Activated CD4-positive, alpha-beta T cell treated with anti-CD3 and anti-CD28 coated beads, Interleukin-2, amount 50 U/mL, for 1 hour (primary cell): Measurements from ENCODE around the gene LRRC10B.
A peak's percentile ranks its signal among the peaks of the same experiment; 100 is the strongest.
"Not testable (repeated sequence)": the region's sequence is repeated elsewhere in the genome, so short reads cannot be mapped to it uniquely, and the experiment has no call there.

Experiments used
- DNase-seq: peaks from one replicate; pipeline ENCODE4 v3.0.0-alpha.2; 2020

The LRRC10B gene

DNA sequence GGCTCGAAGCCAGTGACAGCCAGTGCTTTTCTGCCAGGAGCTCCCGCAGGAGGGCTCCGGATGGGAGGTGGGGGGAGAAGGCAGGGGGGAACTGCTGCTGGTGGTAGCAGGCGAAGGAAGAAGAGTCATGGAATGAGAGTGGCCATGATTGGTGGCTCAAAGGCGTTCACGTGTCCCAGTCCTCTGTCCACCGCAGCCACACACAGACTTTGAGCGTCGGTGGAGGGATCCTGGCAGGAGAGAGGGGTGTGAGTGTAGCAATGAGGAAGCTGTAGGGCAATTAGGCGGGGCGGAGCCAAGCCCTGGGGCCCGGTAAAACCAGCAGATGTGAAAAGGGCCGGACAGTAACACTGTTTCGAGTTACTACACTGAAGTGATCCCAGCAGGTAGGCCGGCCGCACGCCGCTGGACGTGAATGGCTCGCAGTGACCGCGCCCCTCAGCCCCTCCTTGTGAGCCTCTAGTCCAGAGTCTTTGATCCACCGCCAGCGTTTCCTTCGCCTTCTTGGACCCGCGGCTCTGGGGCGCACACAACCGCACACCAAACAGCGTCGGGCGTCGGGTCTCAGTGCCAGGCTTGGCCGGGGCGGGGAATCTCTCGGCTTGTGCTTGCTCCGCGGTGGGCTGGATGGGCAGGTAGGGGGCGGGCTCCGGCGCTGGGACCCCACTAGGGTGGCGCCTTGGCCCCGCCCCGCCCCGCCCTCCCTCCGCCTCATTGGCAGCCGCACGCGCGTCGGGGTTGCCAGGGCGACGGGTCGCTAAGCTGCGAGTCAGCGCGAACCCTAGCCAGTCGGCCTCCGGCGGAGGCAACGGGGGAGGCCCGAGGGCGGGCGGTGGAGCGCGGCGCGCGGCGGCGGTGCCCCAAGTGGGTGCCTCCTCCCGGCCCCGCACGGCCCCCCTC is at the start of gene LRRC10B:
Gene LRRC10B, plus strand, starts transcription at position 788 of the 900 bp plus-strand sequence. CDS start 250 bp downstream, outside the sequence.
- peak; percentile 8 for DNase-seq

DNA sequence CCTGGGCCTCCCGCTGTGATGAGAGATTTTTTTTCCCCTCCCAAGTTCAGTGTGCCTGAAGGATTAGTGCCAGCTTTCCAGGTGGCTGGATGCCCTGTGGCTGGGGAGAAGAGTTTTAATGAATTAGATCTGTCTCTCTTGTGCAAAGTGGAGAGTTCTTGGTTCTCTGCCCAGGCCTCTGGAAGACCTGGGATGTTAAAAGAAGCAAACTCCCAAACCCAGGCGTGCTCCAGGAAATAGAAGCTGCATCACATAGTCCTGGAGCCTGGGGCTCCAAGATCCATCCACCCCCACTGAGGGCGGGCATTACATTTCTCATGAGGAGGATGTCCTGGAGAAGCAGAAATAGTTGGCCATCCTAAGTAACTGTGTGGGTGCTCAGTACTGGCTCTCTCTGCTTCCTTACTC is 48.1 kb upstream of the LRRC10B start:
- no peak for DNase-seq

DNA sequence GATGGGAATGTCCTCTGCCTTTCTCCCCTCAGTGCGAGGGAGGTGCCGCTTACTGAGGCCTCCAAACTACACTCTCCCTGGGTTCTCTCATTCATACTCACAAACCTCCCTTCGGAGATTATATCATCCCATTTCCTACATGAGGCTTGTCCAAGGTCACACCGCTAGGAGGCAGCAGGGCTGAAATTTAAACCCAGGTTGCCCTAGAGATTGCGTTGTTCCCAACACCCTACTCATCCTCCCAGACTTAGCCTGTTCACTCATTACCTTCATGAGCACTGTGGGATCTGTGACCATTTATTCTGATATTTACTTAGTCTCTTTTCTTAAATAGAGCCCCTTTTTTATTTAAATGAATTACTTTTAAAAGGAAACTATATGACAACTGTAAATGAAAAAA is 47.6 kb upstream of the LRRC10B start:
- no peak for DNase-seq

DNA sequence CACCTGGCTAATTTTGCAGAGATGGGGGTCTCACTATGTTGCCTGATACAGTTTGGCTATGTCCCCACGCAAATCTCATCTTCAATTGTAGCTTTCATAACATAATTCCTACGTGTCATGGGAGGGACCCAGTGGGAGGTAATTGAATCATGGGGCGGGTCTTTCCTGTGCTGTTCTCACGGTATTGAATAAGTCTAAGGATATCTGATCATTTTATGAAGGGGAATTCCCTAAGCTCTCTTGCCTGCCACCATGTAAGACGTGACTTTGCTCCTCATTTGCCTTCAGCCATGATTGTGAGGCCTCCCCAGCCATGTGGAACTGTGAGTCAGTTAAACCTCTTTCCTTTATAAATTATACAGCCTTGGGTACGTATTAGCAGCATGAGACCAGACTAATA is 40.9 kb upstream of the LRRC10B start:
- not testable (repeated sequence) for DNase-seq

DNA sequence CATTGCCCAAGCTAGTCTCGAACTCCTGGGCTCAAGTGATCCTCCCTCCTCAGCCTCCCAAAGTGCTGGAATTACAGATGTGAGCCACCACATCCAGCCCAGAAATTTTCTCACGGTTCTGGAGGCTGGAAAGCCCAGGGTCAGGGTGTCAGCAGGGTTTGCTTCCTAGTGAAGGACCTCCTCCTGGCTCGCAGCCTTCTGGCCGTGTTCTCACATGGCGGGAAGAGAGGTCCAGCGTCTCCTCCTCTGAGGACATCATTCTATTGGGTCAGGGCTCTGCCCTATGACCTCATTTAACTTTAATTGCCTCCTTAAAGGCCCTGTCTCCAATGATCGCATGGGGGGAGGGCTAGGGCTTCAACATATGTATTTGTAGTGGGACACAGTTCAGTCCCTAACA is 40.5 kb upstream of the LRRC10B start:
- no peak for DNase-seq

DNA sequence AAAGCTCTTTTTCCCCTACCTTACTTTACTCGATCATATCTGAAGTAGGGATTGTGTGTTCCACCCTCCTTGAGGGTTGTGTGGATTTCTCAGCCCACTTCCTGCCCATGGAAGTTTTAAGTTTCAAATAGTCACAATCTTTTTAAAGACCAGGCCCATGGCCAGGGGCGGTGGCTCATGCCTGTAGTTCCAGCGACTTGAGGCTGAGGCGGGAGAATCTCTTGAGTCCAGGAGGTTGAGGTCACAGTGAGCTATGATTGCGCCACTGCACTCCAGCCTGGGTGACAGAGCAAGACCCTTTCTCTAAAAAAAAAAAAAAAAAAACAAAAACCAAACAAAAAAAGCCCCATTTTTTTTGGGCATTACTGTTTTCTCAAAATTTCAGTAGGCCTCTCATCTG is 36.3 kb upstream of the LRRC10B start:
- no peak for DNase-seq

DNA sequence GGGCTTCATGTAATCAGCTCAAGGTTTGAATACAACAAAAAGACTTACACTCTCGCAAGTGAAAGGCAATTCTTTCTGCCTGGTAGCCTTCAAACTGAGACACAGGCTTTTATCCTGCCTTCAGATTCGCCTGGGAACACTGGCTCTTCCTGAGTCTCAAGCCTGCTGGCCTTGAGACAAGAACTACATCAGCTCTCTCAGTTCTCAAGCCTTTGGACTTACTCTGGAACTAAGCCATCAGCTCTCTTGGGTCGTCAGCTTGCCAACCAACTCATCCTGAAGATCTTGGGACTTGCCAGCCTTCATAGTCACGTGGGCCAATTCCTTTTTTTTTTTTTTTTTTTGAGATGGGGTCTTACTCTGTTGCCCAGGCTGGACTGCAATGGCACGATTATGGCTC is 35.7 kb upstream of the LRRC10B start:
- DNase-seq, result no peak

DNA sequence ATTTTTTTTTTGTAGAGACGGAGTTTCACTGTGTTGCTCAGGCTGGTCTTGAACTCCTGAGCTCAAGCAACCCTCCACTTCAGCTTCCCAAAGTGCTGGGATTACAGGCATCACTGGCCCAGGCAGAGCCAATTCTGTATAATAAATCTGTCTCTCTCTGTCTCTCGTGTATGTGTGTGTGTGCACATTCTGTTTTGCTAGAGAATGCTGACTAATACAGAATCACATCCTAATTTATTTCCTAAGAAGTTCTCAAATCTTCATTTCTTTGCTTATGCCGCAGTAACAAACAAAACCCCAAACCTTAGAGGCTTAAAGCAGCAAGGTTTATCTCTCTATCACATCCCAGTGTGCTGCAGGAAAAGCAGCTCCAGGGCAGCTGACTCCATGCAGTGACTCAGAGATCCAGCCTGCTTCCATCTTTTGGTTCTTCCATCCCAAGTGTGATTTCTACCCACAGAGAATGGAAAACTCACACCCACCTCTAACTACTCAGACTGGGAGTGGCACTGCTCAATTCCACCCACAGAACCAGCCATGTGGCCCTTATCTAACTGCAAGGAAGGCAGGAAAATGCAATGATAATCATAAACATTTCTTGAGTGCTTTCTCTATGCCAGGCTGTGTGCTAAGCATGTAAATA is 35.1 kb upstream of the LRRC10B start:
- DNase-seq, result no peak

DNA sequence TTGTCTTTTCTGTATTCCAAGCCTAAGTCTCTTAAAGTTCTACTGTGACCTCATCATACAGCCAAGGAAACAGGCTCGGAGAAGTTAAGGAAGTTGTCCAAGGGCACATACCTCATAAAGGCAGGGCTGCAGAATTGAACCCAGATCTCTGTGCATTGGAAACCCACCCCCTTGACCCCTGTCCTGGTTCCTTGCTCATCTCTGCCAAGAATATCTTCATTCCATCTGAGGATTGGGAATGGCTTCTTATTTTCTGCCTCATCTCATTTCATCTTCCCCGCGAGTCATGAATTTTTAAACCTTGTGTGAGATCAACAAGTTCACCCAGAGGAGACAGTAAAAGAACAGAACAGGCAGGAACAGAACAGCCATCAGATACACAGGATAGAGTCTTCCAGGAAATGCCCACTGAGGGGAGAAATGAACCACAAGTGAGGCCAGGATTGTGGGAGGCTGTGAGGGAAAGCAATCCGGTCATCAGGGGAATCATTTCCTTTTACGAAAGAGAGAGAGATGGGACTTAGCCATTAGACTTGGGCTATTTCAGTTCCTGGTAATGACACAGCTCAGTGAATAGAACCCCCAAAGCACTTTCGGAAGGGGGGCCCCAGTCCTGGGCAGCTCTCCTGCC is 34.4 kb upstream of the LRRC10B start:
- DNase-seq, result no peak

DNA sequence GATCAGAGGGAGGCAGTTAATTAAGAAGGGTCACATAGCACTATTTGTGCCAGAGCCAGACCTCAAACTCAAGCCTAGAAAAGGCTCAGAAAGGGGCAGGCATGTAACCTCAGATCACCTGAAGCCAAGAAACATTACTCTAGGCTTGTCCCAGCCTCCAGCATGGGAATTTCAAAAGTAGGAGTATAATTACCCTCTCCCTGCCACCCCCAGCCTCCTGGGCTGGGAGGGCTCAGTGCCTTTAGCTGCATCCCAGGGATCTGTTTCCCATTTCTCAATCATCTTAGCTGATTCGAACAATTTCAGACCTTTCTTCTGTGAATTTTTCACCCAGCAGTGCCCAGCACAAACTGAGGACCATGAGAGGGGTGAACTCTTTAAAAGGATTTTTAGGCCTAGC is 33.1 kb upstream of the LRRC10B start:
- no peak for DNase-seq

DNA sequence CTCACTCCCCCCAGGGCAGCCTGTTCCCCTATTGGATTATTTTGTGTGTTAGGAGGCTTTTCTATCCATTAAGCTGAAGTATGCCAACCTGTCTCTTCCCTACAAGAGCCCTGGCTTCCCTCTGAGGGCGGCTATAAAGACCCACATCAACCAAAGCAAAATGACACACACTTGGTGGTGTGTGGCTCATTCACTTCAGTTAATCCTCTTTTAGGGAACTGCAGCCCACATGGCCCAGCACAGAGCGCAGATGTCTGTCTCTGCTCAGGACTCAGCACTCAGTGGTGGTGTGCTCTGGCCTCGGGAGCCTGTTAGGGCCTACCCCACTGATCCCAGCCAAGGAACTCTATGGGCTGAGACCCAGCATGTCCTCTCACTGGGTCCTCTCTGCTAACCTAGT is 32.2 kb upstream of the LRRC10B start:
- no peak for DNase-seq

DNA sequence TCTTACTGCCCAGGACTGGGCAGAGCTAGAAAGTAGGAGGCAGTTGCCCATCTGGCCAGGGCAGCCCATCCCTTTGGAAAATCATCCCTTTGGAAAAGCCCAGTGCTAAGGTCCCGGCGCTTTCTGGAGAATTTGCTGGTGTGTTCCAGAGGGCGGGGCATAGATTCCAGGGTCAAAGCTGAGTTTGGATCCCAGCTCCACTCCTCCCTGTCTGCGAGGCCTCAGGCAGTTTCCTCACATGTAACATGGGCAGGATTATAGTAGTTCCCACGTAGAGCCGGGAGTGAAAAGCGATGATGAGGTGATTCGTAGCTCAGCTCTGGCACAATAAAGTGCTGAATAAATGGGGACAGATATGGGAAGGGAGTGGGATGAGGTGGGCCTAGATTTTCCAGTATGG is 31.4 kb upstream of the LRRC10B start:
- DNase-seq, result no peak

DNA sequence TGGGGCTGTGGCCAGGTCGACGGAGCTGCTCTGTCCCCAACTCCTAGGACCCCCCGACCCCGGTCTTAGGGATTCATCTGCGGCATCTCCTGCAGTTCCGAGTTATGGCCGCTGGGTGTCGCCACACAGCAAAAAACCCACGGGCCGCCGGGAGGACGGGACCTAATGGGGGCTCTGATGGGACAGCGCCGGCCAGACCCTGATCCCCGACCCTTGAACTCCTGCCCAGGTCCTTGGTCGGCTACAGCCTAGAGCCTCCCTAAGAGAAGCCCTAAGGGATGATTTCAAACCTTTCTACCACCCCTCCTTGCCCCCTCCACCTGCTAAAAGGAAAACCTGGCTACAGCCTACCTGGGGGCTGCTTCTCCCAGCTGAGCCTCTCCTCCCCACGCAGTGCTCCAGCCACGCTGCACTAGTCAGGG is 30.8 kb upstream of the LRRC10B start:
- DNase-seq, result peak; percentile 55

DNA sequence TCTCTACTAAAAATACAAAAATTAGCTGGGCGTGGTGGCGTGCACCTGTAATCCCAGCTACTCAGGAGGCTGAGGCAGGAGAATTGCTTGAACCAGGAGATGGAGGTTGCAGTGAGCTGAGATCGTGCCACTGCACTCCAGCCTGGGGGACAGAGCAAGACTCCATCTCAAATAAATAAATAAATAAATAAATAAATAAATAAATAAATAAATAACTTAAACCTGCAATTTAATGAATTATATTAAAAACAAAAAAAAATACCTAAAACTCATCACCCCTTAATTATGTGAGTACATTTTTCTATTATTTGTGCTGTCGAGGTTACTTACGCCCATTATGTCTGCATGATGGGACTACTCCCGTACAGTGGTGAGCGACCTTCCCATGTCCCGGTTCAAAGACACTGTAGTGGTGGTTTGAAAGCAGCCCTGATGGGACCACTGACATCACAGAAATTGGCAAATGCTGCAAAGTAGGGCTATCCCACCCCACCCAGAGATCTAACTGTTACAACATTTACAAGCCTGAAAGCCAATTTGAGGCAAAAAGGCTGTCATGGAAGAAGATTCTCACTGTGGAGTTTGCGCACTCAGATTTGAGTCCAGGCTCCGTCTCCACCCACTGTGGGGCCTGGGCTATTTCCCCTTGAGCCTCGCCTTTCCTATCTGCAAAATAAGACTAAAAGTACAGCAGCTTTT is 29.0 kb upstream of the LRRC10B start:
- not testable (repeated sequence) for DNase-seq

DNA sequence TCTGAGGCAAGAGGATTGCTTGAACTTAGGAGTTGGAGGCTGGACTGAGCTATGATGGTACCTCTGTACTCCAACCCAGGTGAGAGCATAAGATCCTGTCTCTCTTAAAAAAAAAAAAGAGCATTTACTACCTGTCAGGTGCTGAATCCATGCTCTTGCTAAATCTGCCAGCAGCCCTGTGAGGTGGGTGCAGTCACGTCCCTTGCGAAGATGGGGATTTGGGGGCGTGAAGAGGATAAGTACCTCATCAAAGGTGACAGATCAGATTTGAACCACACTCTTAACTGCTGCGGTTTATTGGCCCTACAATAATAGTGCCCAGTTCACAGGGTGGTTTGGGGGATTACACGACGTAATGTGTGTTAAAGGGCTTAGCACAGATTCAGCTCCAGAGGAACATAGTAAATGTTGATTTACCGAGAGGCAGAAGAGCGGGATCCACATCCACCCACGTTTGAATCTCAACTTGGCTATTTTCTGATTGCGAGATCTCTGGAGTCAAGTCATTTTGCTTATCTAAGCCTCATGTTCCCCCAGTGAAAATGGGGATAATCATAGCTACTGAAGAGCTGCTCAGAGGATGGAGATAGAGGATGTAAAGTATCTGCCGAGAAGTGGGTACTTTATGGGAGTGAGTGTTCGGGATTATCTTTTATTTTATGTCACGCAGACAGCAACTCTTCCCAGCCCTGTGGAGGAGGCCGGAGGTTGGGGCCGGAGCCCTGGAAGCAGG is 28.1 kb upstream of the LRRC10B start:
- no peak for DNase-seq

DNA sequence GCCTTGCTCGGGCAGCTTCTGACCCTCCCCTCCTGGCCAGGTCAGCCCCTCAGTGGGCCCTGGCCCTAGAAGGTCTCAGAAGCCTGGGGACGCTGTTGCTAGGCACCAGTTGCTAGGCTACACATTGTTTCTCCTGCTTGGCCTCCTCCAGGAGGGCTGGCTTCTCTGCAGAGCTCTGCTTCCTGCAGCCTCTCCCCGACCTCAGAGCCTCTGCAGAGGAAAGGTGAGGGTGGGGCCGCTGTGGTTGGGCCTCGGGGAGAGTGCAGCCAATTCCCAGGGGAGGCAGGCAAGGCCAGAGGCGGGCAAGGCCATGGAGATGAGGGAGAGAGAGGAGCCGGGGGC is 27.6 kb upstream of the LRRC10B start:
- no peak for DNase-seq

DNA sequence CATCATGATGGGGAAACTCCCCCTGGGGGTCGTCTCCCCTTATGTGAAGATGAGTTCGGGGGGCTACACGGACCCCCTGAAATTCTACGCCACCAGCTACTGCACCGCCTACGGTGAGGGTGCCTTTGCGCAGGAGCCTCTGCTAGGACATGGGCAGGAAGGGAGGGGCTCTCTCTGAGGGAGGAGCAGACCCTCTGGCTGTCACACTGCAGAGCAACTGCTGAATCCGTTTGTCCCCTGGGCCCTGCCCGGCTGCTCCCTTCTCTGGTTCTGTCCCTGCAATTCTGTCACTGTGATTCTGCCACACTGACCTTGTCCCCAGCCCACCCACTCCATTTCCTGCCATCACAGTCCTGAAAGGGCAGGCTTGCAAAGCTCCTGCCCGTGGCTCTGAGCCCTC is 26.7 kb upstream of the LRRC10B start:
- DNase-seq, result no peak

DNA sequence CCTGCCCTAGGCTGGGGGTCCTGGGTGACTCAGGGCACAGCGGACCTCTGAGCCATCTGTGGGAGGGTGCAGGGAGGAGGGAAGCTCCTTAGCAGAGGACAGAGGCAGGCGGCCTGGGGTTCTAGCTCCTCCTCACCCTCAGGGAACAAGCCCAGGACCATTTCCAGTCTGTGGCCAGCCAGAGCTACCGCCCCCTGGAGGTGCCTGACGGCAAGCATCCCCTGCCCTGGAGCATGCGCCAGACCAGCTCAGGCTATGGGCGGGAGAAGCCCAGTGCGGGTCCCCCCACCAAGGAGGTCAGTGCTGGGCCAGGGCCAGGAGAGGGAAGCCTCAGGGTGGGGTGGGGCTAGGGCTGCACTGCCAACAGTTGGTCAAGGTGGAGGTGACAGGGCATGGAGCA is 26.0 kb upstream of the LRRC10B start:
- peak; percentile 8 for DNase-seq

DNA sequence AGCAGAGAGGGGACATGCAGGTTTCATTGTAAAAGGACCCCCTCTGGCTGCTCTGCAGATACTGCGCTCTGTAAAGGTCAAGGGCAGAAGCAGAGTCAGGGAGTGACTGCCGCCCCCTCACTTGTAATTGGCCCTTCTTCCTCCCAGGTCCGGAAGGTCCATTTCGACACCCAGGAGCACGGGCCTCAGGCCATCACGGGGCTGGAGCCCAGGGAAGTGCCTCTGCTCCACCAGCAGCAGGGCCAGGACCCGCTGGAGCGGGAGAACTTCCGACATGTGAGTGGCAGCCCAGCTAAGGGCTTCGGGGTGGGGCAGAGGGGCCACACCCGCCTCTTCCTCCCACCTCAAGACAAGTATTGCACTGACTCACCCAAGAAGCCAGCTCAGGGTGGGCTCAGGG is 24.0 kb upstream of the LRRC10B start:
- no peak for DNase-seq

DNA sequence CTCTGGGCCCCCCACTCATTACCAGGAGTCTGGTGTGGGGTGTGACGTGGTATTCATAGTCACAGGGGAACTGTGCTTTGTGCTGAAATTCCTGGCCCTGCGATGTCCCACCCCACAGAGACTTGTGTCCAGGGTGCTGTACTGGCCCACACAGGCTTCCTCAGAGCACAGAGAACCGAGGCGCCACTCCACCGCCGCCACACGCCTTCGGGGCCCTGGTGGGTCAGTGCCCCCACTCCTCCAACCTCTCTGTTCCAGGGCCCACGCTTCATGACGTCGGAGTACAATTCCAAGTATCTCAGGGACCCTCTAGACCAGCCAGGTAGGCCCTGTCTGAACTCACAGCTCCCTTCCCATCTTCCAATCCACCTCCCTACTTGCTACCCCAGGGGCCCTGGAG is 23.5 kb upstream of the LRRC10B start:
- no peak for DNase-seq

DNA sequence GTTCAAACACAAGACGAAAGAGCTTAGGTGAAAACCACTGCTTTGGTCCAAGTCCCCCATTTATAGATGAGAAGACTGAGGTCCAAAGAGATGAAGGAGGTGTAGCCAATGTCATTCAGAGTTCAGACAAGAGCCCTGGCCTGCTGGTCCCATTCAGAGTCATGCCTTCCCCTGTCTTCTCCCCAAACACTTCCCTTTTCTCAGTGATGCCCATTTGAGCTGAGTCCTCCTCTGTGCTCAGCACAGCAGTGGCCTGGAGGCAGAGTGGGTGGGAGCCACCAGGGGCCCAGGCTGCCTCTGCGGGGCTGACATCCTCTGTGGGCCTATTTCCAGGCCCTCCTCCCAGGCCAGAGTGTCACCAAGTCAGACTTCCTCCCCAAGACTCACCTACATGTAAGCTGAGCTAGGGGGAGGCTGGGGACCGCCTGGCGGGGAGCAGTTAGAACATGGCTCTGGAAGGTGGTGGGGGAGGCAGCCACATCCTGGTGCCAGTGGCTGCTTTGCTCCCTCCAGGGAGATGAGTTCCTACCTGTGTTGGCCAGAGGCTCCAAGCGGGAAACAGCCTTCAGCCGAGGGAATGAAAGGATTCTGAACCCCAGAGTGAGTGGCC is 22.4 kb upstream of the LRRC10B start:
- no peak for DNase-seq

DNA sequence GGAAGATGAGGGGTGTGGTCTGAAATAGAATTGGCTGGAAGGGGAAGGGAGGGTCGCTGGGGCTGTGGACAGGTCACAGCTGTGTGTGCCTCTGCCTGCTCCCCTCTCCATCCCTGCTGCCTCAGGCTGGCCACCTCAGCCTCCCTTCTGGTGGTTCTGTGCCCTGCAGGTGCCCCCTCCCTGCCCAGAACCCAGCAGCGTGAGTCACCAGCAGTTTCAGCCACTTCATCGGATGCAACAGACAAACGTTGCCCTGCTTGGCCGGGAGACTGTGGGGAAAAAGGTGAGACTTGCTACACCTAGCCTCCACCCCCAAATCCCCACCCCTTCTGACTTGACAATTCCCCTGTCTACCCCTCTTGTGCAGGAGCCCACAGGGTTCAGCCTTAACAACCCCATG is 21.8 kb upstream of the LRRC10B start:
- no peak for DNase-seq
